NK-92 (cell line): ENCODE data around the gene TPM2.
A peak's percentile ranks its signal among the peaks of the same experiment; 100 is the strongest.
"Not testable (repeated sequence)": the region's sequence is repeated elsewhere in the genome, so short reads cannot be mapped to it uniquely, and the experiment has no call there.

ENCODE experiments used
- DNase-seq: peaks from one replicate; lab custom pipeline; 2025; ENCODE audit not compliant: unreplicated experiment; lab: John Stamatoyannopoulos, UW

Gene TPM2

DNA sequence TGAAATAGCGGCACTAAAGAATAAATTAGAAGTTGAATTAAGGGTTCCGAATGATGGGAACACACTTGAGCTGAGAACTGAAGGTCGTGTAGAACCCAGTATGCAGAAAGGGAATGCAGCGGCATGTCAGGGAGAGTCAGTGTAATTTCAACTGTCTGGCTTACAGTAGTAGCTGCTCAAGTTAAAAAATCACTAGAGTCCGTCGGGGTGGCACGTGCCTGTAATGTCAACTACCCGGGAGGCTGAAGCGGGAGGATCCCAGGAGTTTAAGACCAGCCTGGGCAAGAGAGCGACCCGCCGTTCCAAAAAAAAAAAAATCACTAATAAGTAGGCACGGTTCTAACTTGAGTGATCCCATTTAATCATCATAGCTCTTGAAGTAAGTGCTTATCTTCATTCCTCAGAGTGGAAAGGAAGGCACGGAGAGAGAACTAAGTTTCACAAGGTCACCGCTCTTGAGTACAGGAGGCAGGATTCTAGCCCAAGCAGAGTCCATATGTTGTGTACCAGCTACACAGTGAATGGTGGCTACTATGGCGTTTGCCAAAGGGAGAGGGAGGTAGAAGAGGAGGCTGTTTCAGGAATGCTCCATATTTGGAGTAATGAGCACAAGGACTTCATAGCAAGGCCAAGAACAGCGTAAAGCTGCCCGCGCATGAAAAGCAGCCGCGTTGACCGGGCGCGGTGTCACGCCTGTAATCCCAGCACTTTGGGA lies 32.7 kb downstream of the TPM2 start:
- DNase-seq: no peak

DNA sequence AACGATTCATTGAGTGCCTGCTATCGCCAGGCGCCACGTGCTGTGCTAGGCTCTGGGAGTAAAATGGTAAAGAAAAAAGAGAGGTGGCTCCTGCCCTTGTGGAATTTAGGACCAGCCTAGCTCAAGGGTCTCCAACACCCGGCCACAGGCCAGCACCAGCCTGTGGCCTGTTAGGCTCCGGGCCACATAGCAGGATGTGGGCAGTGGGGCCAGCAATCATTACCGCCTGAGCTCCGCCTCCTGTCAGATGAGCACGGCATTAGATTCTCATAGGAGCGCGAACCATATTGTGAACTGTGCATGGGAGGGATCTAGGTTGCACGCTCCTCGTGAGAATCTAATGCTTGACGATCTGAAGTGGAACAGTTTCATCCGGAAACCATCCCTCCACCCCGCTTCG lies 33.4 kb downstream of the TPM2 start:
- no peak for DNase-seq

DNA sequence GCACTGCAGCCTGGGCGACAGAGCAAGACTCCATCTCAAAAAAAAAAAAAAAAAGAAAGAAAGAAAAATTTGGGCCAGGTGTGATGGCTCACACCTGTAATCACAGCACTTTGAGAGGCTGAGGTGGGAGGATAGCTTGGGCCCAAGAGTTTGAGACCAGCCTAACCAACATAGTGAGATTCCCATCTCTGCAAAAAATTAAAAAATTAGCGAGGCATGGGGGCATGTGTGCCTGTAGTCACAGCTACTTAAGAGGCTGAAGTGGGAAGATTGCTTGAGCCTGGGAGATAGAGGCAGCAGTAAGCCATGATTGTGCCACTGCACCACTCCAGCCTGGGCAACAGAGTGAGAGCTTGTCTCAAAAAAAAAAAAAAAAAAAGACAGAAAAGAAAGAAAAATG lies 36.1 kb downstream of the TPM2 start:
- DNase-seq: no peak

DNA sequence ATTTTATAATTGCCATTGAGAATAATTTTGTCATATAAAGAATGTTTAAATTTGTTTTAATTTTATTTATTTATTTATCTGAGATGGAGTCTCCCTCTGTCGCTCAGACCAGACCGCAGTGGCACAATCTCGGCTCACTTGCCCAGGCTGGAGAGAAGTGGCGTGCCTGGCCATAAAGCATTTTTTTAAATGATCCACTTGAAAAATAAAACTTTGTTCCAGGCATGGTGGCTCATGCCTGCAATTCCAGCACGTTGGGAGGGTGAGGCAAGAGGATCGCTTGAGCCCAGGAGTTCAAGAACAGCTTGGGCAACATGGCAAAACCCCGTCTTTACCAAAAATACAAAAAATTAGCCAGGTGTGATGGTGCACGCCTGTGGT lies 36.9 kb downstream of the TPM2 start:
- DNase-seq: no peak

DNA sequence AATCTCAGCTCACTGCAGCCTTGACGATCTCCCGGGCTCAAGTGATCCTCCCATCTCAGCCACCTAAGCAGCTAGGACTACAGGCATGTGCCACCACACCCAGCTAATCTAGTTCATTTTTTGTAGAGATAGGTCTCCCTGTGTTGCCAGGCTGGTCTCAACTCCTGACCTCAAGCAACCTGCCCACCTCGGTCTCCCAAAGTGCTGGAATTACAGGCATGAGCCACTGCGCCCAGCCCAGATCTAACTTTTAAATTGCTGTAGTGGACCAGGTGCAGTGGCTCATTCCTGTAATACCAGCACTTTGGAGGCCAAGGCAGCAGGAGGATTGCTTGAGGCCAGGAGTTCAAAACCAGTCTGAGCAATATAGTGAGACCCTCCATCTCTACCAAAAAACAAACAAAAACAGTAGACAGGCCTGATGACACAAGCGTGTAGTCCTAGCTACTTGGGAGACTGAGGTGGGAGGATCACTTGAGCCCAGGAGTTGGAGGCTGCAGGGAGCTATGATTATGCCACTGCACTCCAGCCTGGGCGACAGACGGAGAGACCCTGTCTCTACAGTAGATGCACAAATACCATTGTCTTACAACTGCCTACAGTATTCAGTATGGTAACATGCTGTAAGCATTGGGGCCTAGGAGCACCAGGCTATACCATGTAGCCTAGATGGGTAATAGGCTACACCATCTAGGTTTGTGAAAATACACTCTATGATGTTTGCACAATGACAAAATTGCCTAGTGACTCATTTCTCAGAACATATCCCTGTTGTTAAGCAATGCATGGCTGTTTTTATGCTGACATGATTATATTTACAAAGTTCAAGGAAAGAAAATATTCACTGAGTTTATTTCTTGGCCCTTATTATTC lies 37.5 kb downstream of the TPM2 start:
- no peak for DNase-seq

DNA sequence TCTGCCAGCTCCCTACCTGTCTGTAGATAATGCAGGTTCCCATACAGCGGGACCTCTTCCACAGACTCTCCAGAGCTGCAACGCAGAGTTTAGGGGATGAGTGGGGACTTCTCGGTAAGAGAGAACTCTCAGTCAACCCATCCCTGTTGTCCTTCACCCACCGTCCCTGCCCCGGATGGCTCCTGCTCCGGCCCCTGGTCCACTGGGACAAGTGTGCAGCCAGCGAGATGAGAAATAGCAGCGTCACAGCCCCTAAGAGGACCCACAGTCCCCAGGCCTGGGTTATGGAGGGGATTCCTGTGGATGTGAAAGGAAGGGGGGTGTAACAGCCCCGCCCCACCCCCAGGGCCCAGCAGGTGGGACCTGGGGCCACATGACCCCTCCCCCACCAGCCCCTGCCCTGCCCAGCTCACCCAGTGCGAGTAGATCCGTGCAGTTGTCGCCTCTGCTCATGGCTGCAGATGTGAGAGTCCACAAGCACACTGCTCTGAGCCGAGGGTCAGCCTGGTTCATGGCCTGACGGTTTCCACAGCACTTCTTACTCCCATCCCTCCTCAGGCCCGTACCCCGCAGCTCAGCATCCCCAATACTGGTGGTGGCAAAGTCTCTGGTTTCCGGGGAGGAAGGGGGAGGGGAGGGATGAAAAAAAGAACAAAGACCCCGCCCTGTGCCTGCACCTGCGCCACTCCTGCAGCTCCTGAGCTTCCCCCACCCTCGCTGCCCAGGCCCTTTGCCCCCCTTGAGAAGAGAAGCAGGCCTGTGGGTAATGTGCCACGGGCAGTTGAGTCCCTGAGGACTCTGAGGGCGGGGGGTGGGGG lies 39.2 kb downstream of the TPM2 start, which contains the start of gene SIT1:
TSS of gene SIT1 (minus strand) at position 591 of the 818 bp plus-strand sequence. CDS start at position 513, 78 bp downstream.
- no peak for DNase-seq

DNA sequence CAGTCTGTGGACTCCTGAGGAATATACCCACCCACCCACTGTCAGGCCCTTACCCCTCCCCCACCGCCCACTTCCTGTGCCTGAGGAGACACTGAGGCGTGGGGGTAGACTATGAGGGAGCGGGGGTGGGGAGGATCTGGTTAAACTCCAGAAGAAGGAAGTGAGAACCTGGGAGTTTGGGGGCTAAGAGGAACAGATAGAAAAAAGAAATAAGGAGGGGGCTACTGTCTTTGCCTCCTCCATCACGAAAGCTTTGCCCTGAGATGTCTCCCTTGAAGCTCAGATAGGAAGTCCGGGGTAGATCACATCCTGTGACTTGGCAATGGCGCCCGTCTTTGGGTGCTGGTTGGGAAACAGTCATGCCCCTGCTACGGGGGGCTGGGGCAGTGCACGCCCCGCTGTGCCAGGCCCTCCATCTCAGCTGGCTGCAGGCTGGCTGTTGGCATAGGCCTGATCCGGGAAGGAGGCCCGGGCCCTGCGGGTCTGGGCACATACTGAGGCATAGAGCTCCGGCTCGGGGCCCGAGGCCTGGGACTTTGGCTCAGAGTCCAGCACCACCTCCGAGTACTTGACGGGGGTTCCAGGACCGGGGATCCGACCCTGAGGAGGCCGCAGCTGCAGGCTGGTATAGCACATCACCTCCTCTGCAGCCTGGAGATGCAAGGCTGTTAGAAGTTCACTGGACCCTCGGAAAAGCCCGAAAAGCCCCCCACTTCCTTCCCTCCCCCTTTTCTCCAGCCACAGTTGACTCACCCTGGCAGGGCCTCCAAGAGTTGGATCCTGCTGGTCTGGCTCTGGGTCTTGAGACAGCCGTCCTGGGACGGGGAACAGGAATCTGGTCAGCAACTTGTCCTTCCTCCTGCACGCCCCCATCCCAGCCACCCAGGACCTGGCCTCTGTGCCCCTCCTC lies 40.0 kb downstream of the TPM2 start:
- DNase-seq: no peak

DNA sequence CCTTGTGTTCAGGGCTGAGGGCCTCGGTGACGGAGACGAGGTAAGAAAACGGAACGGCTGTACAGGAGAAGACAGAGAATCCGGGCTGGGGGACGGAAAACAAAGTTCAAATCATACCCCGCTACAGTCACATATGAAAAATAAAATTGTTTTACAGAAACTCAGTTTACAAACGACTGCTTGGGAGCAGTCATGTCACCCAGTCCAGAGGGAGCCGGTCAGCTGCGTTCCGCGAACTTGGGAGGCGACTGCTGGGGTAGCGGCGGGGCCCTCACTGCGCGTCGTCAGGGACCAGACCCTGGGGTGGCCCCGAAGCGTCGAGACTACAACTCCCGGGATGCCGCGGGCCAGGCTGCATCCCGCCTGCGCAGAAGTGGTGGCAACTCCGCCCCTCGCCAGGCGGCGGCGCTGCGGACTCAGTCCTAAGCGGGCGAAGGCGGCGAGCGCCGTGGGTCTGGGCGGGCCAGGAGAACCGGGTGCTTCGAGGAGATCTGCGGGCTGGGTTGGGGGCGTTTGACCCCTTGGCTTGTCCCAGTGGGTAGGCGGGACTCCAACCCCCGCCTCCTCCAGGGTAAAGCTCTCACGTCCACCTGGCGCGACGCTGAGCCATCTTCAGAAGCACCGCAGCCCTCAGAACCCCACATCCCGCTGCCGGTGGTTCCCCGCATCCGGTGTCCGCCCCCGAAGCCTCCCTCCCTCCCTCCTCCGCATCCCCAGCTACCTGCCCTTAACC lies 43.0 kb downstream of the TPM2 start:
- peak; percentile 28 for DNase-seq

DNA sequence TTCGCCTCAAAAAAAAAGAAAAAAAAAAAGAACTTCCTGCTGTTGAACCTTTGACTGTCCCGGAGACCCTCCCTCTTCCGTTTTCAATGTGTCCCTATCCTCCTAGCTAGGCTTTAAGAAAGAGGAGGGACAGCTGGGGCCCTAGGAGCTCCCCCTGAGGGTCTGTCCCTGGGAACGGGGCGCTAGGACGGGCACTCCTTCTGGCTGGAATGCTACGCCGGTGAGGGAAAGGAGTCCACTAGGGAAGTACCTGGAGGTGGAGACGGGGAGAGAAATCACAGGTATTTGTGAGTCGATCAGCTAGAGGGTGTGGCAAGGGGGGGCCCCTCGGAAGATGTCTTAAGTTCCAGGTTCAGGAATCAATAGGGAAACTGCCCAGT lies 43.6 kb downstream of the TPM2 start:
- no peak for DNase-seq

DNA sequence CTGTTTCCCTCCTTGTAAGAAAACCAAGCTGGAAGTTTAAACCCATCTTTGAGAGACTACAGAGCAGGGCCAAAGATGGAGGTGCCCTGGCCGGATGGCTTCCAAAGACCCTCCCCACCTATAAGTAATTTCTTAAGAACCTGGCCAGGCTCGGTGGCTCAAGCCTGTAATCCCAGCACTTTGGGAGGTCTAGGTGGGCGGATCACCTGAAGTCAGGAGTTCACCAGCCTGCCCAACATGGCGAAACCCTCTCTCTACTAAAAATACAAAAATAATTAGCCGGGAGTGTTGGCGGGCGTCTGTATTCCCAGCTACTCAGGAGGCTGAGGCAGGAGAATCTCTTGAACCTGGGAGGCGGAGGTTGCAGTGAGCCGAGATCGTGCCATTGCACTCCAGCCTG lies 44.0 kb downstream of the TPM2 start:
- not testable (repeated sequence) for DNase-seq

DNA sequence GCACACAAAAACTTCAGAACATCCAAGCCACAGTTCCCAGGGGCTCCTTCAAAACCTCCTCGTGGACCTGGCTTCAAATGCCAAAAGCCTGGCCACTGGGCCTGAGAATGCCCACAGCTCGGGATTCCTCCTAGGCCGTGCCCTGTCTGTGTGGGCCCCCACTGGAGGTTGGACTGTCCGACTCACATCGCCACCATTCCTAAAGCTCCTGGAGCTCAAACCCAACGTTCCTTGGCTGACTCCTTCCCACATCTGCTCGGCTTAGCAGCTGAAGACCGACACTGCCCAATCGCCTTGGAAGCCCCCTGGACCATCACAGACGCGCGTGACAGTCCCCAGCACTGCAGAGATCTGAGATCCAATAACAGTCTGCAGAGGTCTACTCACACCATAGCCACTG lies 46.7 kb downstream of the TPM2 start:
- no peak for DNase-seq

DNA sequence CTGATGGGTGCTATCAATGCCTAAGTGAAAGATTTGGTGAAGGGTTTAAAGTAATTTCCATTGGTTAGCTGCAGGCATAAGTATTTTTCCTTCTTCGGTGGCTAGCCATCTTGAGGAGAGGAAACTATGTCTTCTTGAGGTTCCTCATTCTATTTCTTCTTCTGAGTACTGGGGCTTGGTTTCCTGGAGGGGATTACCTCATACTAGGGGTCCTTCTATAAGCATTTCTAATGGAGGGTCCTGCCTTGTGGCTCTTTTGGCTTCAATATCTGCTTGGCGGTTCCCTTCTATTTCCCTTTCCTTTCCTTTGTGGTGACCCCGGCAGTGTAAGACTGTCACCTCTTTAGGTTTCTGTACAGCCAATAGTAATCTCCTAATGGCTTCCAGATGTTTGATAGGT lies 48.2 kb downstream of the TPM2 start:
- DNase-seq: not testable (repeated sequence)

DNA sequence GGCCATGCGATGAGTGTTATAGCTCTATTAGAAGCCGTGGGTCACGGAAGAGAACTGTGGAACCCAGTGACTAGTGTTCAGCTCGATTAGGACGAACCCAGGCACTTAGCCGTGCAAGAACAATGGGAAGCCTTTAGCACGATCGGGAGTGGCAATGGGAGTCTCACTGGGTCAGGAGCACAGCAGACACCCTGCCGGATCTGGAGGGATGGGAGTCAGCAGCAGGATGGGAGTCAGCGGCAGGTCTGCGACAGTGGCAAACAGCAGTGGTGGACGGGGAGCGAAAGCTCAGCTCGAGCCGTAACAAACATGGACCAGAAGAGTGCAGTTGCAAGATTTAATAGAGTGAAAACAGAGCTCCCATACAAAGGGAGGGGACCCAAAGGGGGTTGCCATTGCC lies 49.3 kb downstream of the TPM2 start:
- DNase-seq: not testable (repeated sequence)

DNA sequence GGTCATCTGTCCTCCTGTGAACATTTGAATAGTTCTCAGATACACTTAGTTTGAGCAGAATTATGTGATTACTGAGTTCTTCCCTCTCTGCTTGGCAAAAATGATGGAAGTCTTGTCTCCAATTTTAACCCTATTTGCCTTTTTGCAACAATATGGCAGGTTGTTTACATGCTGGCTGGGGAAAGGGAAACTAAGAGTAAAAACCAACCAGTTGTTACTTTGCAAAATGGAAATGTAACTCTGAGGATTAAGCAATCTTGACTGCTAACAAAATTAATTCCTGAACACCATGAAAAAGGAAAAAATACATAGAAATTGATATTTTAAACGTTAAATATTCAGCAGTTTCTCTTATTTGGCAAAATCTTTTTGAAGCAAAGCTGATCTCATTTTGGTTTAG lies 50.1 kb downstream of the TPM2 start:
- no peak for DNase-seq

DNA sequence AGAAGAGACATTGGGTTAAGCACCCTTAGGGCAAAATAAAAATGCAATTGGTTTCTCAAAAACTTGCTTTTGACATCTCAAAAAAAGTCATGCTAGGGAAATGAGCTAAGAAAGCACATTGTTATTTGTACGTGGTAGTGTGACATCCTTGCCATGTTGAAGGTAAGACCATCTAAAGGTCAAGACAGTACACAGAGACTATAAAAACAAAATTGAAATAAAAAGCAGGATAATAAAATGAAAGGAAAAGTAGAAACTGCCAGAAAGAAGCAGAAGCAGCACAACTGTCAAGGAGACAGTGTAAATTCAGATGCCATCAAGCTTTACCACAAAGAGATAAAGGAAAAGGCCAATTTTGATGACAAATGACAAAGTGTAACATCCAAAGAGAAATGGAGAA lies 50.5 kb downstream of the TPM2 start:
- not testable (repeated sequence) for DNase-seq

DNA sequence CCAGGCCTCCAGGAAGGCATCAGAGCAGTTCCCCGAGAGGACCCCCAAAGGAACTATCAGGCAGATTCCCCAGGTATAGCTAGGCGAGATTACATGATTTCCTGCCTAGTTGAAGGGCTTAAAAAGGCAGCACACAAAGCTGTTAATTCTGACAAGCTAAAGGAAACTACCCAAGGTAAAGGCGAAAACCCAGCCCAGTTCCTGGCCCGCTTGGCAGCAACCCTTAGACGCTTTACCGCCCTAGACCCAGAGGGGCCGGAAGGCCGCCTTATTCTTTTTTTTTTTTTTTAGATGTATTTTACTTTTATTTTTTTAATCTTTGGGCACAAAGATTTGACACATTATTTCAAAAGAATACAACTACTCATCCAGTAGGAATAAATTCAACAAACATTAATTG lies 51.0 kb downstream of the TPM2 start:
- DNase-seq: not testable (repeated sequence)

DNA sequence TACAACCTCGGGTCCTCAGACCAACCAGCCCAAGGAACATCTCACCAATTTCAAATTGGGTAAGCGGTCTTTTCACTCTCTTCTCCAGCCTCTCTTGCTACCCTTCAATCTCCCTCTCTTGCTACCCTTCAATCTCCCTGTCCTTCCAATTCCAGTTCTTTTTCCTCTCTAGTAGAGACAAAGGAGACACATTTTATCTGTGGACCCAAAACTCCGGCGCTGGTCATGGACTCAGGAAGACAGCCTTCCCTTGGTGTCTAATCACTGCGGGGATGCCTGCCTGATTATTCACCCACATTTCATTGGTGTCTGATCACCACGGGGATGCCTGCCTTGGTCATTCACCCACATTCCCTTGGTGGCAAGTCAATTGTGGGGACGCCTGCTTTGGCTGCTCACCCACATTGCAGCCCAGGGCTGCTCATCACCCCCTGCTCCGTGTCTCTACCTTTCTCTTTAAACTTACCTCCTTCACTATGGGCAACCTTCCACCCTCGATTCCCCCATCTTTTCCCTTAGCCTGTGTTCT lies 52.2 kb downstream of the TPM2 start:
- not testable (repeated sequence) for DNase-seq

DNA sequence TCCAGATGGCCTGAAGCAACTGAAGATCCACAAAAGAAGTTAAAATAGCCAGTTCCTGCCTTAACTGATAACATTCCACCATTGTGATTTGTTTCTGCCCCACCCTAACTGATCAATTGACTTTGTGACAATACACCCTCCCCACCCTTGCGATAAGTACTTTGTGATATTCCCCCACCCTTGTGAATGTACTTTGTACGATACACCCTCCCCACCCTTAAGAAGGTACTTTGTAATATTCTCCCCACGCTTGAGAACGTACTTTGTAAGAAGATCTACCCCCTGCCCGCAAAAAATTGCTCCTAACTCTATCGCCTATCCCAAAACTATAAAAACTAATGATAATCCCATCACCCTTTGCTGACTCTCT lies 52.9 kb downstream of the TPM2 start:
- DNase-seq: not testable (repeated sequence)

DNA sequence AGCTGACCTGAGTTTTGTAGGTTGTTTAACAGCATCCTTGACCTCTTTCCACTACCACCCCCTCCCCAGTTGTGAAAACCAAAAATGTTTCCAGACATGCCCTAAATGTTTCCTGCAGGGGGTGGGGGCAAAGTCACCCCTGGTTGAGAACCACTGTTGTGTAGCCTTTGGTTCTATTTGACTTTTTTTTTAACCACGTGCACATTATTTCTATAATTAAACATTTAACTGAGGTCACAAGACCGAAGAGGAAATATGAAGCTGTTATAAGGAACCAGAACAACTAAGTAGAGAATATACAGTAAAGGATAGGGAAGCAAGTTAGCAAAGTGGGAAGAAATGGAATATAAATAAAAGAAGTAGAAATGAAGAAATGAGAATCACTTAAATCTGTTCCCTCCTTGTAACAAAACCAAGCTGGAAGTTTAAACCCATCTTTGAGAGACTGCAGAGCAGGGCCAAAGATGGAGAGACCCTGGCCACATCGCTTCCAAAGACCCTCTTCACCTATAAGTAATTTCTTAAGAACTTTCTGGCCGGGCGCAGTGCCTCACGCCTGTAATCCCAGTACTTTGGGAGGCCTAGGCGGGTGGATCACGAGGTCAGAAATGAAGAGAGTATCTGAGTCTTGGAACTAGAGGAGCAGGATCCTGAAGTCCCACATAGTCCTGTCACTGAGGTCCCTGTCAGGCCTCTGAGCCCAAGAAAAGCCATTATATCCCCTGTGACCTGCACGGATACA lies 53.4 kb downstream of the TPM2 start:
- no peak for DNase-seq
